Activated T-helper 1 cell treated with Interleukin-2 at 50 U/mL for 16 hours (primary cell): ENCODE data around the gene EFHD1.
"Not testable (repeated sequence)": the region's sequence is repeated elsewhere in the genome, so short reads cannot be mapped to it uniquely, and the experiment has no call there.

Experiments used
- DNase-seq: peaks from one replicate; pipeline ENCODE4 v3.0.0-alpha.2; 2020; ENCODE audit warnings: low read depth

The EFHD1 gene

GRCh38 chr2:232621186-232621585, 12.2 kb upstream of the EFHD1 start:
- DNase-seq, result no peak

GRCh38 chr2:232622563-232622962, 10.8 kb upstream of the EFHD1 start:
- DNase-seq, result no peak

DNA sequence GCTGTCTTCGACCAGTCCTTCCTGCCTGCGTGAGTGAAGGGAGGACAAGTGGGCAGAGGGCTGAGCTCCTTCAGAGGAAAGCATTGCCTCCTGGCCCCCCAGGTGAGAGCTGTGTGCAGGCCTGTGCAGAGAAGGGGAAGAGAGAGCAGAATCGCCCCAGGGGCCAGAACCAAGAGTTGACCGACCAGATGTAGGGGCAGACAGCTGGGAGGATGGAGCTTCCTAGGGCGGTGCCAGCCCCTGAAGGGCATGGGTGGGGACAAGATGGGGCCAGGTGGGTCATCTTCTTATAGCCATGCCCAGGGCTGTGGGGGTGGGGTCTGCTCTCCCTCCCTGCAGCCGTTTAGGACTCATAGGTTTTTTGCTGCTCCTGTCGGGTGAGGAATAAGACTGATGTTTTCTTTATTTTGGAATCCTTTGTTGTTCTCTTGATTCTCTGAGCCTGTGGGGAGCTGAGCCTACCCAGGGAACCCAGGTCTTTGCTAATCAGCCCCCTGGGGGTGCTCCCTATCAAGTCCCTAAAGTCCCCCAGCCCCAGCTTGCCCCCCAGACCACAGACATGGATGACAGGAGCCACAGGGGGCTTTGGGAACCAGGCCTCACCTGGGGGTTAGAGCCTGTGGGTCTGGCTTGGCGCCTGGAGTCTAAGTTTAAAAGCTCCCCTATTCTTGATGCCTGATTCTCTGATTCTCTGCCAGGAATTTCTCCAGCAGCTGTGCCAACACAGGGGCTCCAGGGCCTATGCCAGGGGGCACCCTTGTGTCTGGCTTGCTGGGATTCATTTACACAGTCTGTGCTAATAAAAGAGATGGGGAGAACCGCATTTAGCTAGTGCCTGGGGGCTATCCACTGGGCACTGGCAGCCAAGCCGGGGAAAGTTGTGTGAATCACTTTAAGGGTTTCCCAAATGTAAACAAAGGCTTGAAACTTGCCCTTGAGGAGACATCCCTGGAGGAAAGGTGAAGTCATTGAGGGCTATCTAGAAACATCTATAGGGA, 9.3 kb upstream of the EFHD1 start:
- no peak for DNase-seq

GRCh38 chr2:232626584-232626983, 6.8 kb upstream of the EFHD1 start:
- no peak for DNase-seq

GRCh38 chr2:232628466-232629128, 4.8 kb upstream of the EFHD1 start:
- no peak for DNase-seq

- DNase-seq, result no peak
Observed at GRCh38 chr2:232629129-232629475, 4.3 kb upstream of the EFHD1 start.

GRCh38 chr2:232632229-232632903, 1.0 kb upstream of the EFHD1 start:
- DNase-seq, result no peak

GRCh38 chr2:232632904-232633412, 446 bp upstream of the EFHD1 start:
- DNase-seq, result no peak

GRCh38 chr2:232634206-232635150, 1.1 kb downstream of the EFHD1 start:
- DNase-seq, result no peak

- DNase-seq, result not testable (repeated sequence)
Observed at GRCh38 chr2:232635376-232635775, 2.0 kb downstream of the EFHD1 start.

DNA sequence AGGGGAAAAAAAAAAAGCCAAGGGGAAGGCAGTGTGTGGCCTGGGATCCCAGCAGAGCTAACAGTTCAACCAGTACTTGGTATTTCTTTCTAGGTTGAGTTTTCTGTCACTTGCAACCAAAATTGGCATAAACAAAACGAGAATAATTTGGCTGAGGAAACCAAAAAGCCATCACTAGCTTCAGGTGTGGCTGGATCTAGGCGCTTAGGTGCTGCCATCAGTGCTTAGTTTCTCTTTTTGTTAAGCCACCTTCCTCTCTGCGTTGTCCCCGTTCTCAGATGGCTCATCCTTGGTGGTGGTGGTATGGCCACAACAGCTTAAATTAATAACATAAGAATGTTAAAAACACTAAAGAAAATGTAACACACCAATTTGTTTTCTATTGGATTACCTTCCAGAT, 2.4 kb downstream of the EFHD1 start:
- DNase-seq, result no peak

DNA sequence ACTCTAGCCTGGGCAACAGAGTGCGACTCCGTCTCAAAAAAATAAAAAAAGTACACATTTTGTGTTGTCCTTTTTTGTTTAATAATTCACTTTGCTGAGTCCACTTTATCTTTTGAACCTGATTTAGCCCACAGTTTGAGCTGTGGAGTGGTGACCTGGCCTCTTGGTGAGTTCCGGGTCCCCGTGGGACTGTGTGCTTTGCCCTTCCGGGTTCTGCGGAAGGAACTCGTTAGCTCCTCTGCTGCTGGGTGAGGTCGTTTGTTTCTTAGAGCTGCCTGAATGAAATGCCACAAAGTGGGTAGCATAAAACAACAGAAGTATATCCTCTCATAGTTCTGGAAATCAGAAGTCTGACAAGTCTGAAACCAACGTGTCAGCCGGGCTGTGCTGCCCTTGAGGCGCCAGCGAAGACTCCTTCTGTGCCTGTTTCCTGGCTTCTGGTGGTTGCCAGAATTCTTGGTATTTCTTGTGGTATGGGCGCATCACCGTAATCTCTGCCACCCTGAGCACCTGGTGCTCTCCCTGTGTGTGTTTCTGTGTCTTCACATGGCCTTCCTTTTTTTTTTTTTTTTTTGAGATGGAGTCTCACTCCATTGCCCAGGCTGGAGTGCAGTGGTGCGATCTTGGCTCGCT, 3.5 kb downstream of the EFHD1 start:
- DNase-seq, result no peak

GRCh38 chr2:232637866-232638583, 4.6 kb downstream of the EFHD1 start:
- DNase-seq, result no peak

DNA sequence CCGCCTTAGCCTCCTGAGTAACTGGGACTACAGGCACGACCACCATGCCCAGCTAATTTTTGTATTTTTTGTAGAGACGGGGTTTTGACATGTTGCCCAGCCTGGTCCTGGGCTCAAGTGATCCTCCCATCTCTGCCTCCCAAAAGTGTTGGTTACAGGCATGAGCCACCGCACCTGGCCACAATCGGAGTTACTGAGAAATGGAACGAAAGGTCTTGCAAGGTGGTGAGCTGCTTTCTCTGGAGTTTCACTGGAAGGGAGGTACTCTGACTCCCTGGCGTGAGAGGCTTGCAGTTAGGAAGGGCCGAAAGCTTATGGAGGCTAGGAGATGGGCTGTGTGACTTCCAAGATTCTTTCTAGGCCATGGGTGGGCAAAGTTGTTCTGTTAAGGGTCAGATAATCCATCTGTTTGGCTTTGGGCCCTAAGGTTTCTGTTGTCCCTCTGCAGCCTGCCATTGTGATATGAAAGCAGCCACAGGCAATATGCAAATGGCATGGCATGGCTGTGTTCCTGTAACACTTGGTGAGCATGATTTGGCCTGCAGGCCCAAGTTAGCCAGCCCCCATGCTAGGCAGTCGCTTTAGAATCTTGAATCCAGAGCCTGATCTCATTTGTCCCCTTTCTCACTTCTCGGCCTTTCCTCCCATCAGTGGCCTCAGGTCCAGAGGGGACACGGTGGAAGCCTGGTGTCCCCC, 7.9 kb downstream of the EFHD1 start:
- DNase-seq, result no peak

GRCh38 chr2:232643147-232643425, 9.7 kb downstream of the EFHD1 start:
- no peak for DNase-seq

- no peak for DNase-seq
Observed at GRCh38 chr2:232643813-232644347, 10.5 kb downstream of the EFHD1 start.

- DNase-seq, result no peak
Observed at GRCh38 chr2:232645061-232645460, 11.7 kb downstream of the EFHD1 start.

DNA sequence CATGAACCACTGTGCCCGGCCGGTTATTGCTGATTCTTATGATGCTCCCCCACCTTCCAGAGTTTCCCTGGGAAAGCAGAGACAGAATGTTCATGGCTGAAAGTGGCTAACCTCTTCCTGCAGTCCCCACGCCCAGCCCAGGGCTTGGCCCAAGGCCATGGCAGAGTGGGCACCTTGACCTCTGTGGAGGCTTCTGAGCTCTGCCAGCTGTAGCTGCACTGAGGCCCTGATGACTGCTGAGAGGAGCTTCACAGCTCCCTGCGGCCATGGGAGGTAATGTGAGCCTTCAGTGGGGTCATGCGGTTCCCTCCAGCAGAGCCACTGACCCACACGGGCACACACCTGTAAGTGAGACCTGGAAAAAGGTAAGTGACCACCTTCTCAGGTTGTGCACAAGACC, 13.3 kb downstream of the EFHD1 start:
- no peak for DNase-seq

GRCh38 chr2:232647261-232647660, 13.9 kb downstream of the EFHD1 start:
- DNase-seq, result no peak

GRCh38 chr2:232649033-232649432, 15.6 kb downstream of the EFHD1 start:
- DNase-seq, result no peak
